ENCODE data around the gene ABHD8.

The ABHD8 gene

GRCh38 chr19:17333611-17334413 lies 30.6 kb upstream of the ABHD8 start:
- peak; percentile 45 to 62 (median 61) for DNase-seq (ENCODE audit: low read depth in 3 of 3)

- DNase-seq (ENCODE audit: low read depth in 3 of 3), result no peak
Measured at GRCh38 chr19:17332677-17333581, 29.7 kb upstream of the ABHD8 start.

GRCh38 chr19:17332360-17332676 lies 29.1 kb upstream of the ABHD8 start:
- no peak for DNase-seq (ENCODE audit: low read depth in 3 of 3)

GRCh38 chr19:17331045-17331558 lies 27.9 kb upstream of the ABHD8 start:
- DNase-seq (ENCODE audit: low read depth in 3 of 3), result no peak

DNA sequence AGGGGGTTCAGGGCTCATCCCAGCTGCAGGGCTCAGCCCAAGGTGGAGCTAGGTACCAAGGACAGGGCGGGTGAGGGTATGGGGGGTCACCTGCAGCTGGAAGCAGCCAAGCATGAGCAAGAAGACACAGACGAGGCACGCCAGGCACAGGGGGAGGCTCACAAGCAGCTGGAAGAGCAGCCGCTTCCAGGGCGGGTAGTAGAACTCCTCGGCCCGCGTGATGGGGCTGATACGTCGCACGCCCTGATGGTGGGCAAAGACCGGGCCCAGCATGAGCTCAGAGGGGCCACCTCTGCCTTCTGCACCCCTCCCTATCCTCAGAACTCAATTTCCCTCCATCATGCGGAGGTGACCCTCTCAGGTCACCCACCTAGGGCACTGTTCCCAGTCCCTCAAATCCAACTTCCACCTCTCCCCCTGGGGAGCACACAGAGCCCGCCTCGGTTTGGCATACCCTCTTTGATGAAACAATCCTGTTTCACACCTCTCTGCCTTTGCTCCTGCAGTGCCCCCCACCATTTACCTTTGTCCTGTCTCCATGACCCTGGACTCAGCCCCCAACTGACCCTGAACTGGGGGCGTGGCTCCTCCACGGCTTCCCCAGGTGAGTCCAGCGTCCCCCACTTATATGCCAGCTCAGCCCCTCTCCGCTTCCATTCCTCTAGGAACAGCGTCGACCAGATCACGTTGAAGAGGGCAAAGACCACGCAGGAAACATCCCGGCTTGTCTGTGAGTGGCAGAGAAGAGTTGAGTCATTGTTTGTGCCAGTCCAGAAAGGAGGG lies 27.2 kb upstream of the ABHD8 start:
- DNase-seq (ENCODE audit: low read depth in 3 of 3), result no peak

- DNase-seq (ENCODE audit: low read depth in 3 of 3), result no peak
Measured at GRCh38 chr19:17329366-17330261, 26.4 kb upstream of the ABHD8 start.

DNA sequence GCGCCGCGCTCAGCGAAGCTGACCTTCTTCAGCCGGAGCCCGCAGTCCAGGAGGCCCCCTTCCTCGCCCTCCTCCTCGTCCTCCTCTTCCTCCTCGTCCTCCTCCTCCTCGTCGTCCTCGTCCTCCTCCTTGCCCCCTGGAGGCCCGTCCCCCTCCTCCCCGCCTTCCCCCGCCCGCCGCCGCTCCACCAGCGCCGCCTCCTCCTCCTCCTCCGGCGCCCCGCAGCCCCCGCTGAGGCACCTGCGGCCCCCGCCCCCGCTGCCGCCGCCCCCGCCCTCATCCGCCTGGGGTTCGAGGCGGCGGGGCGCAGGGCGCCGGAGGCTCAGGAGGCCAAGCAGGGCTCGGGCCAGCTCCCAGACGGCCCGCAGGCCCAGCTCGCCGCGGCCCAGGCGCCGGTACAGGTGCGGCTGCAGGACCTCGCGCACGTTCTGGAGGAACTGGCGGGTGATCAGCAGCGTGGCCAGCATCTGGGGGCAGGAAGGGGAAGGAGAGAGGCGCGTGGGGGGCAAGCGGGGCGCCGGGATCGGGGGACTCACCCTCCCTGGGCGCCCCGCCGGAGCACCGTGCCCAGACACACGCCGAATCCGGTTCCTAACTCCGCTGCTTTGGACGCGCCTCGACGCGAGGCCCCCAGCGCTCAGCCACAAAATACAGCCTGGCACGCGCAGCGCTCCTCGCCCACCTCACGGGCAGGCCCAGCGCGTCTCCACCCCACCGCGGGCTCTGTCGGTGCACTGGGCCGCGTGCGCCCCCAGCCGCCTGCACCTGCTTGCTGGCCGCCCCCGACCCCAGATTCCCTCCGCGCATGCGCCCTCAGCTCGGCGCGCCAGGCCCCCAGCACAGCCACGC lies 25.5 kb upstream of the ABHD8 start:
- DNase-seq (ENCODE audit: low read depth in 3 of 3), result peak in 1 of 3 experiments; percentile 38

DNA sequence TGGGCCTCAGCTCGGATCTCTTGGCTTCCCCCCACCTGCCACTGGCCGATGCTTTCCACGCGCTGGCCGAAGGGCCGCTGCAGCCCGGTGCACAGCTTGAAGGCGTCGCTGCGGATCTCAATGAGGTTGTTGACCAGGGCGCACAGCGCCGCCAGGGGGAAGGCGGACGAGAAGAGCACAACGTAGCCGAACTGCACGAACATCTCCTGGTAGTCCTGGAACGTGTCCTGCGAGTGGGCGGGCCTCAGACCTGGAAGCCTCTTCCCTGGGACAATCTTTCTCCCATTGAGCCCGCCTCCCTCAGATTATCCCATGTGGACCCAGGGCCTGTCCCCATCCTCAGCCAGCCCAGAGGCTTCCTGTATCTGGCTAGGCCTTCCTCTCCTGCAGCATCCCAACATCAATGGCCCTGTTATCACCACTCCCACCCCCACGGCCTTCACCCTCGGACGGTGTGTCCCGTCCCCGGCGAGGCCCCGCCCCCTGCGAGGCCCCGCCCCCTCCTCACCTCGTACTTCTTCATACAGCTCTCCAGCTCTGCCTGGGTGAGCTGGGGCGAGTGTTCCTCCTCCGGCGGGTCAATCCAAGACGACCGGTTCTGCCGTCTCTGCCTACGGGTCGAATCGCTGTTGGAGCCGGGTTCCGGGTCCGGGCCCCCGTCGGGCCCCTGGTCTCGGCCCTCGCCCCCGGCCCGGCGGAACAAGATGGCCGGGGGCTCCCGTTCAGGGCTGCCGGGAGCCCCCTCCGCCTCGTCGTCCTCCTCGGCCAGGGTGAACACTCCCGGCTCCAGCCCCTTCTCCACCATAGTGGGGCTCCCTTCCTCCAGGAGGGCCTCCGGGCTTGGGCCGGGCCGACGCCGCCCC lies 24.7 kb upstream of the ABHD8 start:
- peak in 1 of 3 experiments; percentile 46 for DNase-seq (ENCODE audit: low read depth in 3 of 3)

GRCh38 chr19:17327068-17327653 lies 23.9 kb upstream of the ABHD8 start:
- DNase-seq (ENCODE audit: low read depth in 3 of 3), result no peak

DNA sequence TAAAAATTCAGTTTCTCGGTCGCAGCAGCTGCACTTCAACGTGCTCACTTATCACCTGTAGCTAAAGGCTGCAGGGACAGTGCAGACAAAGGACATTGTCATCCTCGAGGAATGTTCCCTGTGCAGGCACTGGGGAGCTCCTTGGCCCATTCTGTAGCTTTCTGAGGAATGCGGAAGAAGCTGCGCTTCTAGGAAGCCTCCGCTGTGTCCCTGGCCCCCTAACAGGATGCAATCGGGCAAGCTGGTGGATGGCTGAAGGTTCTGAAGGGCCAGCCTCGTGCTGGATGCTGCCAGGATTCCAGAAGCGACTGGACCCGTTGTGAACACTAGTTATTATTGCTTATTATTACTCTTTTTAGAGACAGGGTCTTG lies 23.4 kb upstream of the ABHD8 start:
- no peak for DNase-seq (ENCODE audit: low read depth in 3 of 3)

DNA sequence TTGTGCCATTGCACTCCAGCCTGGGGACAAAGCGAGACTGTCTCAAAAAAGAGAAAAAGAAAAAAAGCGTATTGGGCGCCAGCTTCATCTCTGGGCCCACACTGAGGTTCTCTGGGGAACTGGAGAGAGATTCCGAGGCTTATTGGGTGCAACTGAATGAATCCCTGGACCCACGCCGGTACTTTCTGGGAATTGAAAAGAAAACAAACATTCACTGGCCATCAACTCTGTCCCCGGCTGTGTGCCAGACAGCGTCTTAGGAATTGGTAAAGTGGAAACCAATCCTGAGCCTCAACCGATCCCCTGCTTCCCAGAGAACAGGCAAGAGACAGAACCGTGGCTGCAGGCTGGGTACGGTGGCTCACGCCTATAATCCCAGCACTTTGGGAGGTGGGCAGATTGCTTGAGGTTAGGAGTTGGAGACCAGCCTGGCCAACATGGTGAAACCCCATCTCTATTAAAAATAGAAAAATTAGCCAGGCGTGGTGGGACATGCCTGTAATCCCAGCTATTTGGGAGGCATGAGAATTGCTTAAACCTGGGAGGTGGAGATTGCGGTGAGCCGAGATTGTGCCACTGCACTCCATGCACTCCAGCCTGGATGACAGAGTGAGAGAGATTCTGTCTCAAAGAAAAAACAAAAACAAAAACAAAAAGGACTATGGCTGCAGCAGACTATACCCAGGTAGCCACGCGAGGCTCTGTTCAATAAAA lies 22.8 kb upstream of the ABHD8 start:
- DNase-seq (ENCODE audit: low read depth in 3 of 3), result no peak

DNA sequence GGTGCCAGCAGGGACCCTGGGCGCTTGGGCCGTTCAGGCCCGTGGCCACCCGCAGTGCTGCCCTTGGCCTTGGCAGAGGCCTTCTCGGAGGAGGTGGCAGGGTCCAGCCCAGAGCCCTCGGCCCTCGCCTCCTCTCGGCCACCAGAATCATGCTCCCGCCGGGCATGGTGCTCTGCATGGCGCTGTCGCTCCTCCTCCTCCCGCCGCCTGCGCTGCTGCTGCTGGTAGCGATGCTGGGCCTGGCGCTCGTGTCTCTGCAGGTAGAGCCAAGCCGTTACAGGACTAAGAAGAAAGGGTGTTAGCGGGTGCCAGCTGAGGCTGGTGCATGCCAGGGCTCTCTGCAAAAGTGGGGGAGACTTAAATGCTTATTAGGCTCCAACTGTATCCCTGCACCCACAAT lies 21.9 kb upstream of the ABHD8 start:
- DNase-seq (ENCODE audit: low read depth in 3 of 3), result no peak

- DNase-seq (ENCODE audit: low read depth in 3 of 3), result no peak
Measured at GRCh38 chr19:17324357-17325114, 21.3 kb upstream of the ABHD8 start.

GRCh38 chr19:17323964-17324332 lies 20.7 kb upstream of the ABHD8 start:
- no peak for DNase-seq (ENCODE audit: low read depth in 3 of 3)

- DNase-seq (ENCODE audit: low read depth in 3 of 3), result no peak
Measured at GRCh38 chr19:17323300-17323963, 20.2 kb upstream of the ABHD8 start.

- DNase-seq (ENCODE audit: low read depth in 3 of 3), result no peak
Measured at GRCh38 chr19:17322854-17323253, 19.6 kb upstream of the ABHD8 start.

Measured in stimulated activated CD4-positive, alpha-beta T cell treated with anti-CD3 and anti-CD28 coated beads, TNF-alpha, amount 100 ng/mL, for 4 hours (primary cell).